Vagina (tissue), 2 donors: Measurements from ENCODE around the gene DDX27.

ENCODE experiments used
- CTCF ChIP-seq, 3 experiments: fragments of 450-650 bp in 2 of 3; fragments of 200-600 bp in 1 of 3; sonication (generic) in 1 of 3; IDR thresholded peaks; one replicate each; pipeline ENCODE4 v1.5.1; 2017 to 2019; ENCODE audit warnings: antibody characterized with exemption in 3 of 3, mild to moderate bottlenecking in 2 of 3, moderate library complexity in 2 of 3
- POLR2A ChIP-seq, 2 donors: fragments of 450-650 bp; IDR thresholded peaks; one replicate each; pipeline ENCODE4 v1.6.1; 2017; ENCODE audit warnings: antibody characterized with exemption in 2 of 2, mild to moderate bottlenecking in 2 of 2, moderate library complexity in 2 of 2
- POLR2AphosphoS5 ChIP-seq, 2 donors: sonication (generic); formaldehyde crosslinking; IDR thresholded peaks; one replicate each; pipeline ENCODE4 v1.9.0; 2017; ENCODE audit warnings: antibody characterized with exemption in 2 of 2, mild to moderate bottlenecking in 2 of 2, low read depth in 1 of 2; ENCODE audit not compliant: insufficient read depth in 1 of 2

GRCh38 chr20:49288784-49289696, 69.8 kb downstream of the DDX27 start:
- no peak for TF ChIP-seq POLR2A (IDR thresholded peaks at IDR 0.05)
- TF ChIP-seq CTCF (IDR thresholded peaks at IDR 0.05), result no peak
- TF ChIP-seq POLR2AphosphoS5 (IDR thresholded peaks at IDR 0.05; ENCODE audit: insufficient read depth in 1 of 2, low read depth in 1 of 2), result no peak
